ENCODE measurements around the gene EVI5L.
A peak's percentile ranks its signal among the peaks of the same experiment; 100 is the strongest.
"Not testable (repeated sequence)": the region's sequence is repeated elsewhere in the genome, so short reads cannot be mapped to it uniquely, and the experiment has no call there.

The EVI5L gene

GRCh38 chr19:7847664-7848063 lies 17.6 kb downstream of the EVI5L start:
- DNase-seq, result no peak

- no peak for DNase-seq
These were observed 18.9 kb downstream of the EVI5L start for GRCh38 chr19:7848779-7849457.

DNA sequence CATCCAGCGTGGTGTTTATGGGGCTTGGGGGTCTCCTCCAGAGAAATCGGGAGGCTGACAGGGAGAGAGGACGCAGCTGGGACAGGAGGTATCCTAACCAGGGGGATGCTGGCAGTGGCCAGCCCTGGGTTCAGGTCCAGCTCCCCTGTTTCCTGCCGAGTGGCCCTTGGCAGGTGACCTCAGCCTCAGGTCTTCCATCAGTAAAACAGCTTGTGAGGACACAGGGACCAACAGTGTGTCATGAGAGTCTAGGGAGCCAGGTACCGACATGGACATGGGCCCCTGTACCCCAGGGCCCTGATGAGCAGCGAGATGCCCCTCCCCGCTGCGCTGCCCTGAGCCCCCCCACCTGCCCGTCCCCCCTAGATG lies 19.6 kb downstream of the EVI5L start:
- DNase-seq, result no peak

- no peak for DNase-seq
These were observed 20.2 kb downstream of the EVI5L start for GRCh38 chr19:7850000-7850813.

DNA sequence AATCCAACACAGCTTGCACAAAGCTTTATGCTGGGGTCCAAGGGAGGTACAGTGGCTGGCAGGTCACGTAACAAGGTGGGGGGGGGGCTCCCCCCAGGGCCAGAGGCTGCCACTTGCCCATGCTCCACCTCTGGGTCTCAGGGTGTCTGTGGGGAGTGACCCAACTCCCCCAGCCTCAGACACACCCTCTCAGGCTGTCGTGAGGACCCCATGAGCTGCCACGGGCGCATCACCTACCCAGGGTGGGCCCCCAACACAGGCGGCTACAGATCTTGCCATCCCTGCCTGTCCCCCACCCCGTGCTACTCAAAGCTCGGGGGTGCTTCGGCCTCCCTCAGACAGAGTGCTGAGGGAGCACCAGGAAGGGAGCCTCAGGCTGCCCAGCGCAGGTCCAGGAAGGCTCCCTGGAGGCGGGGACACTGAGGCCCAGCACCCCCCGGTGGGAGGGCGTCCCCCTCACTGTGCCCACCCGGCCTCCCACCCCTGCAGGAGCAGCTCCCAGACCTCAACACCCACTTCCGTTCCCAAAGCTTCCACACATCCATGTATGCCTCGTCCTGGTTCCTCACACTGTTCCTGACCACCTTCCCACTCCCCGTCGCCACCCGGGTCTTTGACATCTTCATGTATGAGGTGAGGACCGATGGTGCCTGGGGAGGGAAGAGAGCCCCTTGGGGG lies 21.1 kb downstream of the EVI5L start:
- no peak for DNase-seq

DNA sequence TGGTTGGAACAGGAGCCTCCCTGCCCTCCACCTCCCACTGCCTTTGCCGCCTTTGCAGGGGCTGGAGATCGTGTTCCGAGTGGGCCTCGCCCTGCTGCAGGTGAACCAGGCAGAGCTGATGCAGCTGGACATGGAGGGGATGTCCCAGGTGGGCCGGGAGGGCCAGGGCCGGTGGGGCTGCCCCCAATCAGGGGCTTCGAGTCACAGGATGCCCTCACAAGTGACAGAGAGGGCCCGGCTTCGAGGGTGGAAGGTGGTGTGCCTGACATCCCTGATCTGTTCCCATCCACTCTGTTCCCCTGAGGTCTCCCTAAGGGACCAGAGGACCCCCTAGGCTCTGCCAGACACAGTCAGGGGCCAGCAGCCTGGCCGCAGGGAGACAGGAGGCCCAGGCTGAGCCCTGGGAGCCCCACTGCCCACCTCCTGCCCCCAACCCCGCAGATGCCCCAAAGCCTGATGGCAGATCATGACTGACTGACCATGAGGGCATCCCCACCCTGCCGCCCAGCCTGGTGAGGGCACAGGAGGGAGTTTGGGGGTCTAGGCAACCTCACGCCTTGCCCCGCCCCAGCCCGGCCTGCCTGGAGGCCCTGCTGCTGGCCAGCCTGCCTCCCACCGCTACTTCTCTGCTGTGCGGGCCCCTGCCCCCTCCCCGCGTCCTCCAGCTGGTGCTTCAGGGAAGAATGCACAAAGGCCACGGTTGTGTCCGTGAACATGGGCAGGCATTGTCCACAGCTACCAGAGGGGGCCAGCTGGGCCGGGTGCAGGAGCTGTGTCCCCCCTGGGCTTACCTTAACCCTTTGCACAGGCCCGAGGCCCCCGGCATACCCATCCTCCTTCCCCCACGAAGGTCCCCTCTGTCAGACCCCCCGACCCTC lies 21.8 kb downstream of the EVI5L start:
- no peak for DNase-seq

- DNase-seq, result peak in 1 of 2 experiments; percentile 52
These were observed 23.1 kb downstream of the EVI5L start for GRCh38 chr19:7852851-7853769.

DNA sequence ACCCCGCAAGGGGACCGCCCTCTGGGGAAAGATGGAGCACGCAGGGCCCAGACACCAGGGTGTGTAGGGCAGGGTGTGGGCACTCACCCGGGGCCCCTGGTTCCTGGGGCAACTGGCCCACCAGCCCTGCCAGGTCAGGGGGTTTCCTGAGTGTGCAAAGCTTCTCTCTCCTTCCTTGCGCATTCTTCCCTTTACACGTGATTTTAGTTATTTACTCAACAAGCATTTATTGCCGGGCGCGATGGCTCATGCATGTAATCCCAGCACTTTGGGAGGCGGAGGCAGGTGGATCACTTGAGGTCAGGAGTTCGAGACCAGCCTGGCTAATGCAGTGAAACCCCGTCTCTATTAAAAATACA lies 23.7 kb downstream of the EVI5L start:
- DNase-seq, result no peak

DNA sequence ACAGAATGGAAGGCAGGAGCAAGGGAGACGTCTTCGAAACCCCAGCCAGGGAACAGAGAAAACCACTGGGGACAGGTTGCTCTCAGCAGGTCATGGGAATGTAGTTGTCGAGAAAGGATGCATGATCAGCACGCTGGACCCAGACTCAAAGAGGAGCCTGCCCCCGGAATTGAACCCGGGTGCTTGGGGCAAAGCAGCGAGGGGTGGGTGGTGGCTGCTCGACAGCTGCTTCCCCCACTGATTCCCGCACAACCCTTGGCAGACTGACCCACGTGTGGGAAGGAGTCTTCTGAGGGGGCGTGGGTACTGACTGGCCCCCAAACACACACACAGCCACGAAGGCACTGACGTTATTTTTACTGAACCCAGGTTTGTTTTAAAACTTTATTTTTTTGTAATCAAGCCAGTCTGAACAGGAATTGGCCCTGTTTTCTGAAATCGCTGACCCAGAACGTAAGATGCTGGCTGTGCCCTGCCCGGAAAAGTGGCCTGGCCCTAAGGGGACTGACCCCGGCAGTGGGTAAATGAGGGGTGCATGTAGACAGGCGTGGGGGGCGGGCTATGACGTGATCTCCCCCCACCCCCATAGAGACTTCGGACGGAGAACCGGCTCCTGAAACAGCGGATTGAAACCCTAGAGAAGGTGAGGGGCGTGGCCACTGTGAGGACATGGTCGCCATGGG lies 25.5 kb downstream of the EVI5L start:
- DNase-seq, result no peak

DNA sequence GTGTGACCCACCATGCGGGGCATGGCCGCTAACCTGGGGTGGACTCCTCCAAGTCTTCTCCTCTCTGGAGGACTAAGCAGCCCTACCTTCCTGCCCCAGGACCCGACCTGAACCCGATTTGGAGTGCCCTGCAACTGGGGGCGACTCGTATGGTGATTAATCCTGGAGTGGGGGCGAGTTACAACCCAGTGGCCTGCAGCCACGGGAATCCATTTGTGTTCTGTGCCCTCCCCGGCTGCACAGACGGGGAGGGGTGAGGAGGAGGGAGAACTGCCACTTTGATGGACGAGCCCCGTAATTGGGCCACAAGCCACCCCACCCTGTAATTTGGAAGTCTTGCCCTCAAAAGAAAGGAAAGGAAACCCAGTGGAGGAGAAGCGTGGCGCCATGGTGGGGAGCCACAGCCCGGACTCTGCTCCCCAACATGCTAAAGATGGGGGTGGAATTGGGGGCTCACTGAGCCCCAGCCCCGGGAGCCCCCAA lies 26.1 kb downstream of the EVI5L start:
- no peak for DNase-seq

DNA sequence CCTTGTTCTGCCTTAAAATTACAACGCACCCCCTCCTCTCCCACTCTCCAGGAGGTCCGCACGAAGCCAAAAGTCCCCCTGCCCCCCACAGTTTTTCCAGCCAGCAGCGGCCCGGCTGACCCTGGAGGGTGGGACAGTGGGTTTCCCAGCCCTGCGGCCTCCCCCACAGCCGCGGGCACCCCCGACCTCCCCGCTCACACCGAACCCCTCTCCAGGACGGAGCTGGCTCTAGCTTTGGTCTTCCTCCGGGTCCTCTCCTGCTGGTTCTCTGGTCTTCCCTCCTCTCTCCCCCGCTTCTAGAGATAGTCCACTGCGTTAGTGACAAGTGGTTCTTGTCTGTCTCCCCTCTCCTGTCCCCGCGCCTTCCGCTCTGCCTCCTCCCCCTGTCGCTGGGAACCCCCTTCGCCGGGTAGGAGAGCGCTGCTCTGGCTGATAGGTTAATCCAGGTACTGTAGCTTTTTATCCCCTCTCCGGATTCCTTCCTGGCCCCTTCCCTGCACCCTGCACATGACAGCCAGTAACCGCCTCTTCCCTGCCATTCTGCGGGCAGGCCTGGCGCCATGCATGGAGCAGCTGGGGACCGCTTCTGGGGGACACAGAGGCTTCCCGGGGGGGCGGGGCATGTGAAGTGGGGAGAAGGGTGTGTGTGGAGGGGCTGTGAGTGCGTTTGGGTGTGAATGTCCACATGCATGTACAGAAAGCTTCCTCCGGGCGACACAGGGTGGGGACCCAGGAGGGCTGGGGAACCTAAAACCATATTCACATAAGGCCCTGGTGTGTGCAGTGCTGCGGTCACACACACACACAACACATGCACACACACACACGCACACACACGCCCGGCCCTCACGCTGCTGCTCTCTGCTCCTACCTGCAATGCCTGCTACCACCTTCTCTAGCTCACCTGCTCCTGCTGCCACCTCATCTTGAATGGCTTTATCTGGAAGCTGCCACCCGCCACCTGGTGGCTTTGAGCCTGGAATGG lies 27.0 kb downstream of the EVI5L start:
- no peak for DNase-seq

GRCh38 chr19:7857727-7858108 lies 27.7 kb downstream of the EVI5L start:
- DNase-seq, result no peak

DNA sequence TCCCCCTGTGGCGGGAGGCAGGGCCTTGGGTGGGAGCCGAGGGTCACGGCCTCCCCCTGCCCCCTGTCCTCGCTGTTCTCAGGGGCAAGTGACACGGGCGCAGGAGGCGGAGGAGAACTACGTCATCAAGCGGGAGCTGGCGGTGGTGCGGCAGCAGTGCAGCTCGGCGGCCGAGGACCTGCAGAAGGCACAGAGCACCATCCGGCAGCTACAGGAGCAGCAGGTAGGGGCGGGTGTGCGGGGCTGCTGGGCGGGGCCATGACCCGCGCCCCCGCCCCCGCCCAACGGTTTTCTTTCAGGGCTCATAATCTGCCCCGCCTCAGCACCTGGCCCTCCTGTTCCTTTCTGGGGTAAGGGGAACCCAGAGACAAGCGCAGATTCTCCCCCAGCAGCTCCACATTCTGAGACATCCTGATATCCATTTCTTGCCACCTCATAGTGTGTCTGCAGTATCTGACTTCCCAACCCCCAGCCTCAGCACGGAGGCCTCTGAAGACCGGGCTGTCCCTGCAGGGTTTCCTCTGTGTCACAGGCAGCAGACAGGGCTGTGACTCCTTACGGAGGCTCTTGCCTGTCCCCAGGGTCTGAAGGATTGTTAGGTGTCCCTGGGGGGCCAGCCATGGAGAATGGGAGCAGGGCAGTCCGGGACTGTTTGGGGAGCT lies 28.2 kb downstream of the EVI5L start:
- DNase-seq, result no peak

DNA sequence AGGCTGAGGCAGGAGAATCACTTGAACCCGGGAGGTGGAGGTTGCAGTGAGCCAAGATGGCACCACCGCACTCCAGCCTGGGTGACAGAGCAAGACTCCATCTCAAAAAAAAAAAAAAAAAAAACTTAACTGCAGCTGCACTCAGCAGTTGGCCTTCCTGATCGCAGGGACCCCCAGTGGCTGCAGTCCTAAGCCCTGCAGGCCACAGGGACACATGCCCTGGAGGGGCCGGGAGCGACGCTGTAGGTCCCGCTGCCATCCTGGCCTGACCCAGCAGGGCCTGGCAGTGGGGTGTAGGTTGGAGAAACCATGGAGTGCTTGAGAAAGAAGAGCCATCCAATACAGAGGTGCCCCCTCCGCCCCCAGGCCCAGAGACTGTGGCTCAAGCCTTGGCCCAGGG lies 29.1 kb downstream of the EVI5L start:
- DNase-seq, result not testable (repeated sequence)

DNA sequence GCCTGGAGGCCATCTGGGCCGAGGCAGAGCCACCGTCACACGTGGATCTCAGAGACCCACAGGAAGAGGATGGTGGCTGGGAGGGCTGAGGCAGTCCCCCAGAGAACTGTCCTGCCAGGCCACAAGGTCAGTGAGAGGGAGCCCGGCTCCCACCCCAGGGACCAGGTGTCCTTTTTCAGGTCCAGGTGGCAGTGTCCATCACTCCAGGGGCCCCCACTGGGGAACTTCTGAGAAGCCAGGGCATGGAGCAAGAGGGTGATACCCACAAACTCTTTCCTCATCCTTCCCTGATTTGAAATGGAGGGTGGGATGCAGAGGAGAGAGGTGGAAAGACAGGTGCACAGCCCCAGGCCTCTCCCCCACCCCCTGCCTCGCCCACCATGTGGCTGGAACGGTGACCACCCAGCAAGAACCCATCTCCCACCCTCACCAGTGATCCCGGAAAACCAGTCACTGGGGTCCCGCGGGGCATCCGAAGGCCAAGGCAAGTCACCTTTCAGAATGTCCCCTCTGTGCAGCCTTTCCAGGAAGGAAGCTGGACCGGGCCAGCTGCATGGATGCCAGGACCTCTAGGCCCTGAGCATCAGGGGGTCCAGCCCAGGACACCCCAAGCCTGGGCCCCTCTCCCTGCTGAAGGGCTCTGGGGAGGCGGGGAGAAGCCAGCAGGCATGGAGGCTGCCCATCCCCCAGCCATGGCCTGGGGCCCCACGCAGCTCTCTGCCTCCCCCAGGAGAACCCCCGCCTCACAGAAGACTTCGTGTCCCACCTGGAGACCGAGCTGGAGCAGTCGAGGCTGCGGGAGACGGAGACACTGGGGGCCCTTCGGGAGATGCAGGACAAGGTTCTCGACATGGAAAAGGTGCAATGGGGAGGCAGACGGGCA lies 30.1 kb downstream of the EVI5L start:
- no peak for DNase-seq

DNA sequence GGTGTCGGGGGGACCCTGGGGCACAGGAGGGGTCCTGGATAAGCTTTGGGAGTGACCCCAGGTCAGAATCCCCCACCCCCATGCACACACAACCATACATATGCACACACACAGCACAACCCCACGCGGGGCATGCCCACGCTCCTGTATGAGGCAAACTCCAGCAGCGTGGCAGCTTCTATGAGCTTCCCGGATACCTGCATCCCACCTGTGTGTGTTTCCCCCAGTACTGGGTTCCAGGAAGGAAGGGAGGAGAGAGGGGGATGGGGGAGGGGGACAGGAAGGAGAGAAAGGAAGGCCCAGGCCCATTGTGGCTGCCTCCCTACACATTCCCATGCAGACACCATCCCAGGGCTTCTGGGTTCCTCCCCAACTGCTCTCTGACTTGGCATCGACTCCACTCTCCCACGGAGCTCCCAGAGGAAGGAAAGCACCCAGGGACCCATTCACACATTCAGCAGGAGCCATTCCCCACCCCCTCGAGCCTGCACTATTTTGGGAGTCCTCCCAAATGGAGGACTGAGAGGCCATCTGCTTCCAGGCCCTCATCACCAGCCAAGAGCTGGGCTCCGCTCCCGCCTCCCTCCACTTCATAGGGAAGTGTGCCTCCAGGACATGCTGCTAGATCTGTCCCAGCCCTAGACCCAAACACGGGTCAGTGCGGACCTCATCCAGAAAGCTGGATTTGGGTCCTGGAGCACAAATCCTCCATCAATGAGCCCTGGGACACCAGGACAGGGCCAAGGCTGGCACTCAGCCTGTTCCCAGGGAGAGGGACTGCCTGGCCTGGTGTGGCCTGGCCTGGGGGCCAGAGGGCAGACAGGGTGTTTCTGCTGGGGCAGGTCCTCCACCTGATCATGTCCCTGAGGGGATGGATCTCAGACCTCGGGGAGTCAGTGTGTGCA lies 30.9 kb downstream of the EVI5L start:
- peak; percentile 22 to 66 for DNase-seq

Measured in NCI-H446 (cell line).